IMR-90 (cell line): Measurements from ENCODE around the gene SLC39A5. TPM values are rescaled to one million over a fixed set of nuclear protein-coding genes. Genes with fewer than 3 reads are reported as not detected.
A peak's percentile ranks its signal among the peaks of the same experiment; 100 is the strongest.

Experiments used
- ATAC-seq: fragments of 200-7000 bp; cut with Tn5 transposase; 2 replicates; pipeline ENCODE4 v1.9.1; 2020; ENCODE audit warnings: low read depth, mild to moderate bottlenecking, moderate library complexity
- BruUV-seq: library from RNA; stranded (reverse); fragments of 400-500 nt; replicated peaks from 2 replicates; lab custom pipeline; 2021; lab: Mats Ljungman, UMichigan
- CTCF ChIA-PET: fragments of 300-600 bp; formaldehyde crosslinking; extraction: SDS; loops from one replicate; lab custom pipeline; 2021; ENCODE audit warnings: antibody characterized with exemption; lab: Yijun Ruan, JAX
- POLR2A ChIA-PET: fragments of 300-600 bp; sonication (Branson Sonifier 250); formaldehyde crosslinking; loops from one replicate; lab custom pipeline; 2022; ENCODE audit warnings: antibody characterized with exemption; ENCODE audit not compliant: unreplicated experiment; lab: Charles Lee
- DNase-seq: peaks from one replicate; pipeline ENCODE4 v3.0.0; 2013
- H2AFZ ChIP-seq: replicated peaks from 2 replicates; pipeline ENCODE3; 2013; ENCODE audit warnings: low read length, mild to moderate bottlenecking; ENCODE audit not compliant: poor library complexity
- H2AK5ac ChIP-seq: 2 replicates; pipeline ENCODE4 v1.6.1; 2013; ENCODE audit warnings: low read depth, low read length, inconsistent platforms
- H2AK9ac ChIP-seq: replicated peaks from 2 replicates; pipeline ENCODE3; 2013; ENCODE audit warnings: mild to moderate bottlenecking, low read depth, low read length, moderate library complexity; ENCODE audit not compliant: poor library complexity
- H2BK120ac ChIP-seq: 2 replicates; pipeline ENCODE4 v1.6.1; 2013; ENCODE audit warnings: low read depth, low read length, inconsistent platforms
- H2BK15ac ChIP-seq: 3 replicates; pipeline ENCODE4 v1.6.1; 2013; ENCODE audit warnings: low read depth, low read length, inconsistent platforms
- H2BK20ac ChIP-seq: 2 replicates; pipeline ENCODE4 v1.6.1; 2013; ENCODE audit warnings: low read depth, mild to moderate bottlenecking, inconsistent platforms, low read length, moderate library complexity
- H2BK5ac ChIP-seq: 2 replicates; pipeline ENCODE4 v1.6.1; 2013; ENCODE audit warnings: mild to moderate bottlenecking, low read depth, low read length, inconsistent platforms; ENCODE audit not compliant: poor library complexity, severe bottlenecking
- H3K14ac ChIP-seq: replicated peaks from 2 replicates; pipeline ENCODE4 v1.6.1; 2013; ENCODE audit warnings: low read depth, low read length, inconsistent platforms
- H3K18ac ChIP-seq: 2 replicates; pipeline ENCODE4 v1.6.1; 2013; ENCODE audit warnings: low read depth, low read length, control low read depth
- H3K23ac ChIP-seq: 2 replicates; pipeline ENCODE4 v1.6.1; 2013; ENCODE audit warnings: low read depth, low read length, inconsistent platforms
- H3K27ac ChIP-seq: 2 replicates; pipeline ENCODE4 v1.5.1; 2013; ENCODE audit warnings: mild to moderate bottlenecking, control low read depth, low read length; ENCODE audit not compliant: insufficient read depth
- H3K27me3 ChIP-seq: 2 replicates; pipeline ENCODE4 v1.6.1; 2013; ENCODE audit warnings: low read length; ENCODE audit not compliant: control insufficient read depth, insufficient read depth
- H3K36me3 ChIP-seq: 2 replicates; pipeline ENCODE4 v1.6.1; 2013; ENCODE audit warnings: low read length, mixed read lengths; ENCODE audit not compliant: control insufficient read depth, insufficient read depth
- H3K4ac ChIP-seq: 2 replicates; pipeline ENCODE4 v1.6.1; 2013; ENCODE audit warnings: low read depth, low read length, inconsistent platforms
- H3K4me1 ChIP-seq: 2 replicates; pipeline ENCODE4 v1.6.1; 2013; ENCODE audit warnings: low read length, mixed read lengths; ENCODE audit not compliant: control insufficient read depth, insufficient read depth
- H3K4me2 ChIP-seq: 2 replicates; pipeline ENCODE4 v1.6.1; 2013; ENCODE audit warnings: low read depth, mild to moderate bottlenecking, control low read depth, low read length, moderate library complexity
- H3K4me3 ChIP-seq: 2 replicates; pipeline ENCODE4 v1.5.1; 2013; ENCODE audit warnings: low read depth, mild to moderate bottlenecking, control low read depth, low read length, moderate library complexity; ENCODE audit not compliant: insufficient read depth
- H3K56ac ChIP-seq: 2 replicates; pipeline ENCODE4 v1.6.1; 2013; ENCODE audit warnings: low read length, inconsistent platforms; ENCODE audit not compliant: insufficient read depth; ENCODE audit errors: extremely low read depth
- H3K79me1 ChIP-seq, 2 experiments: 2 replicates each; pipeline ENCODE4 v1.6.1; 2013; ENCODE audit warnings: low read length in 2 of 2, inconsistent platforms in 1 of 2, low read depth in 1 of 2
- H3K9ac ChIP-seq: 2 replicates; pipeline ENCODE4 v1.6.1; 2013; ENCODE audit warnings: low read depth, low read length, control low read depth
- H3K9me1 ChIP-seq: 2 replicates; pipeline ENCODE4 v1.6.1; 2013; ENCODE audit warnings: low read length, inconsistent platforms; ENCODE audit not compliant: insufficient read depth
- H3K9me3 ChIP-seq: 2 replicates; pipeline ENCODE4 v1.6.1; 2013; ENCODE audit warnings: low read length; ENCODE audit not compliant: control insufficient read depth, insufficient read depth
- H4K20me1 ChIP-seq: 2 replicates; pipeline ENCODE4 v1.6.1; 2013; ENCODE audit warnings: low read length, inconsistent platforms; ENCODE audit not compliant: insufficient read depth
- H4K5ac ChIP-seq: 2 replicates; pipeline ENCODE4 v1.6.1; 2013; ENCODE audit warnings: mild to moderate bottlenecking, low read depth, low read length, control low read depth
- H4K8ac ChIP-seq, 2 experiments: 2 replicates each; pipeline ENCODE4 v1.6.1; 2013; ENCODE audit warnings: low read depth in 2 of 2, low read length in 2 of 2, control low read depth in 1 of 2, inconsistent platforms in 1 of 2
- H4K91ac ChIP-seq: 2 replicates; pipeline ENCODE4 v1.6.1; 2013; ENCODE audit warnings: low read depth, low read length, inconsistent platforms; ENCODE audit not compliant: insufficient read depth
- BHLHE40 ChIP-seq: fragments of 150-350 bp; IDR thresholded peaks from 2 replicates; pipeline ENCODE4 v1.6.1; 2016; ENCODE audit warnings: mild to moderate bottlenecking, low read depth, low read length
- CEBPB ChIP-seq: IDR thresholded peaks from 2 replicates; pipeline ENCODE4 v1.6.1; 2012; ENCODE audit warnings: low read depth, low read length, improper control_type of control experiment
- CHD1 ChIP-seq: IDR thresholded peaks from 2 replicates; pipeline ENCODE4 v1.6.1; 2012; ENCODE audit warnings: low read depth, low read length, improper control_type of control experiment
- CTCF ChIP-seq: conservative IDR thresholded peaks from 2 replicates; pipeline ENCODE4 v1.5.1; 2012; ENCODE audit warnings: mild to moderate bottlenecking, low read depth, low read length, improper control_type of control experiment
- ELK1 ChIP-seq: fragments of 150-350 bp; IDR thresholded peaks from 2 replicates; pipeline ENCODE4 v1.6.1; 2016; ENCODE audit warnings: low read depth, mild to moderate bottlenecking, low read length, moderate library complexity, borderline replicate concordance
- FOS ChIP-seq: fragments of 150-350 bp; IDR thresholded peaks from 2 replicates; pipeline ENCODE4 v1.6.1; 2016; ENCODE audit warnings: low read depth, low read length
- MAFK ChIP-seq: IDR thresholded peaks from 2 replicates; pipeline ENCODE4 v1.6.1; 2012; ENCODE audit warnings: low read depth, low read length, improper control_type of control experiment
- MAZ ChIP-seq: IDR thresholded peaks from 2 replicates; pipeline ENCODE4 v1.6.1; 2012; ENCODE audit warnings: low read depth, mild to moderate bottlenecking, low read length, improper control_type of control experiment, moderate library complexity, borderline replicate concordance
- MXI1 ChIP-seq: IDR thresholded peaks from 2 replicates; pipeline ENCODE4 v1.6.1; 2012; ENCODE audit warnings: low read depth, mild to moderate bottlenecking, low read length, moderate library complexity, borderline replicate concordance
- NFE2L2 ChIP-seq: fragments of 150-350 bp; IDR thresholded peaks from 2 replicates; pipeline ENCODE4 v1.6.1; 2016; ENCODE audit warnings: low read depth, mild to moderate bottlenecking, low read length
- POLR2A ChIP-seq: IDR thresholded peaks from 2 replicates; pipeline ENCODE4 v1.6.1; 2012; ENCODE audit warnings: mild to moderate bottlenecking, low read depth, low read length
- RAD21 ChIP-seq: IDR thresholded peaks from 2 replicates; pipeline ENCODE4 v1.6.1; 2012; ENCODE audit warnings: low read length, improper control_type of control experiment
- RCOR1 ChIP-seq: IDR thresholded peaks from 2 replicates; pipeline ENCODE4 v1.6.1; 2012; ENCODE audit warnings: mild to moderate bottlenecking, low read length, improper control_type of control experiment; ENCODE audit not compliant: insufficient replicate concordance
- RFX5 ChIP-seq: IDR thresholded peaks from 2 replicates; pipeline ENCODE4 v1.8.0; 2012; ENCODE audit warnings: low read depth, mild to moderate bottlenecking, low read length, moderate library complexity
- SMC3 ChIP-seq: fragments of 150-350 bp; IDR thresholded peaks from 2 replicates; pipeline ENCODE4 v1.6.1; 2016; ENCODE audit warnings: low read depth, mild to moderate bottlenecking, antibody characterized with exemption, low read length, moderate library complexity
- USF2 ChIP-seq: fragments of 150-350 bp; IDR thresholded peaks from 2 replicates; pipeline ENCODE4 v1.6.1; 2017; ENCODE audit warnings: mild to moderate bottlenecking, antibody characterized with exemption, low read length, low read depth
- WGBS, 2 experiments: methylation state at CpG; one replicate each; pipeline versions ENCODE4 v1.1.5 to v1.1.7; 2013; ENCODE audit warnings: missing lambda C conversion rate in 2 of 2; ENCODE audit not compliant: insufficient read length in 1 of 2; ENCODE audit errors: extremely low coverage in 2 of 2; 5-methylcytosine and 5-hydroxymethylcytosine counted together
- dilution Hi-C: fragments of 300-500 bp; cut with HindIII; formaldehyde crosslinking; loops from one replicate; pipeline ENCODE4 v1.14.3; 2018; ENCODE audit warnings: low sequenced_read_pairs; ENCODE audit not compliant: unreplicated experiment
- in situ Hi-C: fragments of 300-500 bp; cut with MboI; formaldehyde crosslinking; loops from 3 replicates; pipeline ENCODE4 v1.14.3; 2019; ENCODE audit warnings: low sequenced_read_pairs, inconsistent platforms, mixed read lengths
- intact Hi-C: fragments of 100-400 bp; cut with micrococcal nuclease; formaldehyde crosslinking; loops from 2 replicates; pipeline ENCODE4 v1.10.0; 2022
- polyA plus RNA-seq, 3 experiments: library from polyadenylated mRNA; depleted of rRNA; stranded (reverse); fragments of >200 nt; gene quantifications; 2 replicates each; pipeline ENCODE4 v1.2.3, GENCODE V29; 2012; ENCODE audit warnings: low replicate concordance in 1 of 3
- total RNA-seq: library from RNA; depleted of rRNA; stranded (reverse); fragments of >200 nt; gene quantifications from 2 replicates; pipeline ENCODE4 v1.2.3, GENCODE V29; 2012

SLC39A5 gene
- total and polyA plus RNA-seq, 2 of the 4 experiments (the other 2 are of a cell fraction), result not detected

- no peaks in the 10 kb centered on the region for H3K9me3 ChIP-seq
- no peak overlapping the region for H2BK5ac ChIP-seq
- H3K4me3 ChIP-seq, result no peak overlapping the region
- peaks cover 5 to 21% of the 10 kb centered on the region in 2 experiments; a peak in 3 of 4 replicates for H3K79me1 ChIP-seq
- H3K4me2 ChIP-seq, result no peak overlapping the region
- POLR2A ChIA-PET, result no interaction called here
- H4K20me1 ChIP-seq, result peaks cover 19% of the 10 kb centered on the region
- H2AK9ac ChIP-seq, result peak overlapping the region; percentile 24
- H4K5ac ChIP-seq, result no peak overlapping the region
- in situ Hi-C loops, result no loop called here
- no peaks in the 10 kb centered on the region for H3K27me3 ChIP-seq
- no peak overlapping the region for H2BK20ac ChIP-seq
- H4K8ac ChIP-seq, result no peak overlapping the region
- H3K14ac ChIP-seq, result no peak overlapping the region
- DNase-seq (no peak), ATAC-seq (no peak)
- H3K9me1 ChIP-seq, result peaks cover 14% of the 10 kb centered on the region; the same call in 1 of the 2 replicates
- no peak overlapping the region for H3K27ac ChIP-seq
- peaks cover 39% of the 10 kb centered on the region for H3K36me3 ChIP-seq
- H2AFZ ChIP-seq, result peak overlapping the region; percentile 10
- H2BK120ac ChIP-seq, result no peak overlapping the region
- H3K9ac ChIP-seq, result no peak overlapping the region
- no peak overlapping the region for H3K23ac ChIP-seq
- intact Hi-C loops, result no loop called here
- WGBS, 2 experiments, result no CpG with 5 or more reads among the region's 5 CpGs
- no peak overlapping the region for H2AK5ac ChIP-seq
- no peak for TF ChIP-seq MAFK
- TF ChIP-seq FOS, result no peak
- no peak for TF ChIP-seq RCOR1
- no peak for TF ChIP-seq POLR2A
- no peak for TF ChIP-seq CHD1
- TF ChIP-seq ELK1, result no peak
- no peak for TF ChIP-seq SMC3
- TF ChIP-seq RFX5, result no peak
- no peak for TF ChIP-seq CTCF
- no peak for TF ChIP-seq NFE2L2
- no peak for TF ChIP-seq BHLHE40
- TF ChIP-seq RAD21, result no peak
- no peak for TF ChIP-seq MXI1
- no peak for TF ChIP-seq USF2
- TF ChIP-seq CEBPB, result no peak
- no peak for TF ChIP-seq MAZ
- H3K56ac ChIP-seq, result no peak overlapping the region
- H3K4me1 ChIP-seq, result peaks cover 5% of the 10 kb centered on the region; the same call in 1 of the 2 replicates
- no peak overlapping the region for H4K91ac ChIP-seq
- BruUV-seq, result no TSS peak
- H2BK15ac ChIP-seq, result no peak overlapping the region
- H3K18ac ChIP-seq, result no peak overlapping the region
- dilution Hi-C loops, result no loop called here
- CTCF ChIA-PET, result no interaction called here
- no peak overlapping the region for H3K4ac ChIP-seq
Observed at GRCh38 chr12:56236985-56237384, 7.1 kb downstream of the SLC39A5 start.
